ENCODE results near the gene RASGRF2. TPM values are rescaled to one million over a fixed set of nuclear protein-coding genes. Genes with fewer than 3 reads are reported as not detected.

The RASGRF2 gene
- total RNA-seq, 1 experiment from 2014 or later: 9.1 TPM

DNA sequence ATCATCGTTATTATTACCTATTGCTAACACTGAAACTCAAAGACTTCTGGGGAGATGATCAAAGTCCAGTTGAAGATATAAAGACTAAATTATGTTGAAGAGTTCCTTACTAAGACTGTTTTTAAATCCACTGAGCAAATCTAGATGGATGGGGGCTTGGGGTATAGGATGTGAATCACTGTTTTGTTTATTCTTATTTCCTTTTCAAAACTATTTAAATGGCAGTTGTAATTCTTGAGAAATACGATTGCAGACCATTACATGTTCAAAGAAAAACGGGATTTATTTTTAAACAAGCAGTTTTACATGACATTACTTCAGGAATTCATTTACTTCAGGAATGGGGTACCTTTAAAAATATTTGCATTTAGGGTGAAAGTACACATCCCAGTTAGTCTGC lies 4.3 kb downstream of the RASGRF2 start:
- peak overlapping the region; percentile 35 for H3K27ac ChIP-seq (ENCODE audit: low read depth, low read length, poor library complexity, severe bottlenecking)
- H3K4me3 ChIP-seq (ENCODE audit: low read depth, low read length, poor library complexity, severe bottlenecking): peak overlapping the region; percentile 20
- ChIA-PET CTCF (no interaction called here), POLR2A (ENCODE audit: low non-redundant PET) (no interaction called here)
- no TSS peak for BruUV-seq (replicated peaks)
- intact Hi-C loops (cut with micrococcal nuclease; ENCODE audit: unreplicated experiment): loop anchor here (5.0 to 10.0 kb wide), 3 partner anchors 143 to 250 kb away; no protein-coding TSS in a partner anchor
- H3K27me3 ChIP-seq (replicated peaks; ENCODE audit: insufficient read depth, low read depth, low read length, poor library complexity): peaks cover 6% of the 10 kb centered on the region
- no peak for TF ChIP-seq EZH2 (IDR thresholded peaks at IDR 0.05; ENCODE audit: borderline replicate concordance, low read depth, low read length, poor library complexity, severe bottlenecking)
- TF ChIP-seq, protein P1, sequence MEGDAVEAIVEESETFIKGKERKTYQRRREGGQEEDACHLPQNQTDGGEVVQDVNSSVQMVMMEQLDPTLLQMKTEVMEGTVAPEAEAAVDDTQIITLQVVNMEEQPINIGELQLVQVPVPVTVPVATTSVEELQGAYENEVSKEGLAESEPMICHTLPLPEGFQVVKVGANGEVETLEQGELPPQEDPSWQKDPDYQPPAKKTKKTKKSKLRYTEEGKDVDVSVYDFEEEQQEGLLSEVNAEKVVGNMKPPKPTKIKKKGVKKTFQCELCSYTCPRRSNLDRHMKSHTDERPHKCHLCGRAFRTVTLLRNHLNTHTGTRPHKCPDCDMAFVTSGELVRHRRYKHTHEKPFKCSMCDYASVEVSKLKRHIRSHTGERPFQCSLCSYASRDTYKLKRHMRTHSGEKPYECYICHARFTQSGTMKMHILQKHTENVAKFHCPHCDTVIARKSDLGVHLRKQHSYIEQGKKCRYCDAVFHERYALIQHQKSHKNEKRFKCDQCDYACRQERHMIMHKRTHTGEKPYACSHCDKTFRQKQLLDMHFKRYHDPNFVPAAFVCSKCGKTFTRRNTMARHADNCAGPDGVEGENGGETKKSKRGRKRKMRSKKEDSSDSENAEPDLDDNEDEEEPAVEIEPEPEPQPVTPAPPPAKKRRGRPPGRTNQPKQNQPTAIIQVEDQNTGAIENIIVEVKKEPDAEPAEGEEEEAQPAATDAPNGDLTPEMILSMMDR (conservative IDR thresholded peaks at IDR 0.05; ENCODE audit: low read depth, low read length): no peak
- peaks cover 68% of the 10 kb centered on the region for H3K4me1 ChIP-seq (ENCODE audit: insufficient read depth, low read length, poor library complexity, severe bottlenecking)
- H3K36me3 ChIP-seq (ENCODE audit: insufficient read depth, low read length, poor library complexity, severe bottlenecking): no peaks in the 10 kb centered on the region
- peak; percentile 45 for DNase-seq (ENCODE audit: low spot score)
- H3K9me3 ChIP-seq (ENCODE audit: low read depth, low read length, poor library complexity, severe bottlenecking): no peaks in the 10 kb centered on the region

DNA sequence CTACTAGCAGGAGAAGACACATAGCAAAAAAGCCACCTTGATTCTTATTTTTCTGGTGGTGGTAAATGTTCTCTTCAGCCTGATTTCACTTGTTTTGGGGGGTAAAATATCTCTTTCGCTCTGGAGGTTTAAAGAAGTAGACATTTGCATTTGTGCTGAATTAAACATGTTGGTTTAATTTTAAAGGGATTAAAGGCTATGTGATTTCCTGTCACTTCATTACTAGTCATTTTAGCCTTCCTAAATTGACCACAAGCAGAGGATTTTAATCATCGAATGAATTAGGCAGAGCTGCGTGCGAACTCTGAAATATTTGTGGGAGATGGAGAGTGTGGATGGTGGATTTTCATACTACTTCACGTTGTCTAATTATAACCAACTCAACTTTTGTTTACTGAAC lies 4.8 kb downstream of the RASGRF2 start:
- DNase-seq (ENCODE audit: low spot score): peak; percentile 88
- POLR2A ChIA-PET (ENCODE audit: low non-redundant PET): no interaction called here
- intact Hi-C loops (cut with micrococcal nuclease; ENCODE audit: unreplicated experiment): loop anchor here (5.0 to 10.0 kb wide), 3 partner anchors 142 to 250 kb away; no protein-coding TSS in a partner anchor
- H3K9me3 ChIP-seq (ENCODE audit: low read depth, low read length, poor library complexity, severe bottlenecking): no peaks in the 10 kb centered on the region
- CTCF ChIA-PET: no interaction called here
- no peaks in the 10 kb centered on the region for H3K36me3 ChIP-seq (ENCODE audit: insufficient read depth, low read length, poor library complexity, severe bottlenecking)
- H3K4me1 ChIP-seq (ENCODE audit: insufficient read depth, low read length, poor library complexity, severe bottlenecking): peaks cover 68% of the 10 kb centered on the region
- TF ChIP-seq, protein P1 (conservative IDR thresholded peaks at IDR 0.05; ENCODE audit: low read depth, low read length): no peak
- TF ChIP-seq EZH2 (IDR thresholded peaks at IDR 0.05; ENCODE audit: borderline replicate concordance, low read depth, low read length, poor library complexity, severe bottlenecking): no peak
- peak overlapping the region; percentile 20 for H3K4me3 ChIP-seq (ENCODE audit: low read depth, low read length, poor library complexity, severe bottlenecking)
- peak overlapping the region; percentile 35 for H3K27ac ChIP-seq (ENCODE audit: low read depth, low read length, poor library complexity, severe bottlenecking)
- BruUV-seq (replicated peaks): no TSS peak
- peaks cover 6% of the 10 kb centered on the region for H3K27me3 ChIP-seq (replicated peaks; ENCODE audit: insufficient read depth, low read depth, low read length, poor library complexity)

DNA sequence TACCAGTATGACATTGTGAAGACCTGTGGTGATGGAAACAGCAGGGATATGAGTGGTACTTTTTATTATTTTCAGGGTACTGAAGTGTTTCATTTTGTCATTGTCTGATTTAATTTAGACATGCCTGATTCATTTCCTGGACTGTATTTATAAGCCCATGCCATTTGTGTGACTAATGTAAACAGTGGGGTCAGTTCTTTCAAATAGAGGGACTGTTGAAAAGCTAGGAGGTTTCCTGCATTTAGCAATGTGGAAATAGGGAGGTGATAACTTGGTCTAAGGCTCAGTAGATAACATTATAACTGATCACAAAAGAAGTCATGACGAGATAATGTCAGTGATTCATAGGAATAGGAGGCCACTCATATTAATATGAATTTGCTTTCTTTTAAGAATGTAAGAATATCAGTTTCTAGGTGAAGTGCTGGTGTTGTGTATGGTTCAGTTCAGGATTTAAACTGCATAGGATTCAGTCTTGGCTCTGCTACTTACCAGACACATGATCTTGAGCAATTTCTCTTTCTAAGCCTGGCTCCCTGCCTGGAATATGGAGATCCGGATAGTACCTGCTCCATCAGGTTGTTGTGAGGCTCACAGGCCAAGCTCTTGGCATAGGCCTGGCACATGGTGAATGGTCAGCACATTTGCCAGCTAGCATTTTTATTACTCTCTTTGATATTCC lies 7.5 kb downstream of the RASGRF2 start:
- intact Hi-C loops (cut with micrococcal nuclease; ENCODE audit: unreplicated experiment): loop anchor here (10.0 kb wide), 2 partner anchors 197 to 253 kb away; no protein-coding TSS in a partner anchor
- Histone ChIP-seq H3K9me3 (ENCODE audit: low read depth, low read length, poor library complexity, severe bottlenecking) (no peaks in the 10 kb centered on the region), H3K27ac (ENCODE audit: low read depth, low read length, poor library complexity, severe bottlenecking) (no peak overlapping the region), H3K36me3 (ENCODE audit: insufficient read depth, low read length, poor library complexity, severe bottlenecking) (no peaks in the 10 kb centered on the region), H3K4me3 (ENCODE audit: low read depth, low read length, poor library complexity, severe bottlenecking) (no peak overlapping the region), H3K4me1 (ENCODE audit: insufficient read depth, low read length, poor library complexity, severe bottlenecking) (peaks cover 54% of the 10 kb centered on the region), H3K27me3 (replicated peaks; ENCODE audit: insufficient read depth, low read depth, low read length, poor library complexity) (no peaks in the 10 kb centered on the region)
- TF ChIP-seq, protein P1 (conservative IDR thresholded peaks at IDR 0.05; ENCODE audit: low read depth, low read length): no peak
- no peak for TF ChIP-seq EZH2 (IDR thresholded peaks at IDR 0.05; ENCODE audit: borderline replicate concordance, low read depth, low read length, poor library complexity, severe bottlenecking)
- DNase-seq (ENCODE audit: low spot score): peak; percentile 87
- TSS peak; percentile 10 for BruUV-seq (replicated peaks)
- POLR2A ChIA-PET (ENCODE audit: low non-redundant PET): no interaction called here
- CTCF ChIA-PET: no interaction called here

All from A673 (cell line).